Measurements from ENCODE around the gene TPH2. TPM values are rescaled to one million over a fixed set of nuclear protein-coding genes. Genes with fewer than 3 reads are reported as not detected.

The TPH2 gene
- total RNA-seq, 4 donors from 2014 or later, result not detected

DNA sequence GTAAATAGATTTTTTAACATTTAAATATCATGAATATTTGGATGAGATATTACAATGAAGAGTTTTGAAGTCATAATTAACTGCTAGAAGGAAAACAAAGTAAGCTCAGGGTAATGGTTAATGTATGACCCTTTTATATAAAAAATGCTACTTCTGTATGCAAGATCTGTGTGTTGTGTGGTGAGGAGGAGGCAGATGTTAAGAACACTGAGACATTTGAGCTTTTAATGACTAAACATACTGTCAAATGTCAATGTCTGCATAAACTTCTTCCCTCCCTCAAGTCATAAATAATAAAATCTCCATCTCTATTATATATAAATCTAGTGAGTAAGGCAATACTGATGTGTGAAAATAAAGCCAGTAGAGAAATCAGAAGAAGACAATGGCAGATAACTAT lies 1.4 kb downstream of the TPH2 start:
- ATAC-seq (ENCODE audit: low FRiP score), result no peak

DNA sequence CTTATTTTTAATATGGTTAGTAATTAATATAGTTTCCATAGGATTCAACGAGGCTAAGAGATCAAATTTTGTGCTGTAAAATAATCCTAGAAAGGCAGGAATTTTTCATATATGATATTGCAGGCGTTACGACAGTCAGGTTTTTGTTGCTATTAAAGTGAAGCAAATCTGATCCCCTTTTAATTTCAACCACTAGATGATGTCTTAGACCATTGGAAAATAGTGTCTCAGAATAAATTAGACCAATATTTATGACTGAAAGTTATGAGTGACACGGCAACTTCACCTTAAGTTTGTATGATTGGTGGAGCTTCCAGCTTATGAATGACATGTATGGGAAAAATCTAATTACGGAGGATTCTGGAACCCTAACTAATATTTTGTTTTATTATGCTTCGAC lies 2.5 kb downstream of the TPH2 start:
- TF ChIP-seq, protein P1, sequence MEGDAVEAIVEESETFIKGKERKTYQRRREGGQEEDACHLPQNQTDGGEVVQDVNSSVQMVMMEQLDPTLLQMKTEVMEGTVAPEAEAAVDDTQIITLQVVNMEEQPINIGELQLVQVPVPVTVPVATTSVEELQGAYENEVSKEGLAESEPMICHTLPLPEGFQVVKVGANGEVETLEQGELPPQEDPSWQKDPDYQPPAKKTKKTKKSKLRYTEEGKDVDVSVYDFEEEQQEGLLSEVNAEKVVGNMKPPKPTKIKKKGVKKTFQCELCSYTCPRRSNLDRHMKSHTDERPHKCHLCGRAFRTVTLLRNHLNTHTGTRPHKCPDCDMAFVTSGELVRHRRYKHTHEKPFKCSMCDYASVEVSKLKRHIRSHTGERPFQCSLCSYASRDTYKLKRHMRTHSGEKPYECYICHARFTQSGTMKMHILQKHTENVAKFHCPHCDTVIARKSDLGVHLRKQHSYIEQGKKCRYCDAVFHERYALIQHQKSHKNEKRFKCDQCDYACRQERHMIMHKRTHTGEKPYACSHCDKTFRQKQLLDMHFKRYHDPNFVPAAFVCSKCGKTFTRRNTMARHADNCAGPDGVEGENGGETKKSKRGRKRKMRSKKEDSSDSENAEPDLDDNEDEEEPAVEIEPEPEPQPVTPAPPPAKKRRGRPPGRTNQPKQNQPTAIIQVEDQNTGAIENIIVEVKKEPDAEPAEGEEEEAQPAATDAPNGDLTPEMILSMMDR (IDR thresholded peaks at IDR 0.05), result no peak
- DNase-seq (ENCODE audit: low spot score) (no peak), ATAC-seq (ENCODE audit: low FRiP score) (no peak)

More for the DNA sequence above, 1.4 kb downstream of the TPH2 start:
- no peak for DNase-seq (ENCODE audit: low spot score)
- TF ChIP-seq, protein P1 (IDR thresholded peaks at IDR 0.05), result no peak

DNA sequence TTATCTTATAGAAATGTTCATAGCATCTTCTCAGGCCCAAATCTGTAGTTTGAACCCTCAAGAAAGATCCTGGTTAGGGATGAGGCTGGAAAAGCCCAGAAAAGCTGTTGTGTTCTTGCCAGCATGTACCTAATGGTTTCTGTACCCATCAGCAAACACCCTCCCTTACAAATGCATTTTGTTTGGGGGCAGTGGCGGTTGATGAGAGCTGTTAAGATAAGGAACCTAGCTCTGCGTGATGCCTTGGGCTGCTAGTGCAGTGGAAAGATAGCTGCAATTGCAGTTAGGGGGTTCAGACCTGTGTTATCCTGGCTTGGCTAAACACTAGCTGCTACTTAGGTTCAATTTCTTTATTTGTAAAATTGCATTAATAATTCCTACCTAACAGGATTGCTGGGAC lies 3.6 kb downstream of the TPH2 start:
- TF ChIP-seq, protein P1 (IDR thresholded peaks at IDR 0.05), result no peak
- ATAC-seq (ENCODE audit: low FRiP score) (no peak), DNase-seq (ENCODE audit: low spot score) (no peak)

DNA sequence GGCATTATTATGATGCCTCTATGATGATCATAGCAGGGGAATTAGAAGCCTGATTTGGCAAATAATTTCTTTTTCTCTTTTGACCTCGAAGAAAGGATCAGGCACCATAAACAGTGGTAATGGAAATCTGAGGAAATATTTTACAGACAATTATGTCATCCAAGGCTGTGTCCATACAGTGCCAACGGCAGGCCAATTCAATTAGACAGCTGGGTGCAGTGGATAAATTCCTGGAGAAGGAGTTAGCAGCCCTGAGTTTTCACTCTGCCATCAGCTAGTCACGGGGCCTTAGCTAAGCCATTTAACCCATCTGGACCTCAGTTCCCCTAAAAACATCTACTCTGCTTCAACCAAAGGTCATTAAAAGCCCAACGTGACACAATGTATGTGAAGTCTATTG lies 4.1 kb downstream of the TPH2 start:
- no peak for ATAC-seq (ENCODE audit: low FRiP score)
- TF ChIP-seq, protein P1 (IDR thresholded peaks at IDR 0.05), result no peak
- no peak for DNase-seq (ENCODE audit: low spot score)

DNA sequence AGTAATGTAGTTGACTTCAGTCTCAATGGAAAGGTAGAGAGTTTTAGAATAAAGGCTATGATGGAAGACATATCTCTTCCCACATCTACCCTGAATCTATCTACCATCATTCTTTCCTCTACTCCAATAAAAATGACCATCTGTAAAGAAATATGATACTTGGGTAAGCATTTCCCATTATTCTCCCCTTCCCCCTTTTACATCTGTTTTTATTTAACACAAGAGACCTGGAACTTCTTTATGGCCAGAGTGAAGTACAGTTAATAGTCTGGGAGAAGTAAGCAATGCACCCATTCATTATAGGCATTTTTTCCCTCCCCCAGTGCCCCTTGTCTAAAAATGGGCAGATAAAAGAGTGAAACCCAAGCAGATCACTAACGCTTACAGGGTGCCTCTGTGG lies 6.5 kb downstream of the TPH2 start:
- TF ChIP-seq, protein P1 (IDR thresholded peaks at IDR 0.05), result no peak
- no peak for ATAC-seq (ENCODE audit: low FRiP score)

DNA sequence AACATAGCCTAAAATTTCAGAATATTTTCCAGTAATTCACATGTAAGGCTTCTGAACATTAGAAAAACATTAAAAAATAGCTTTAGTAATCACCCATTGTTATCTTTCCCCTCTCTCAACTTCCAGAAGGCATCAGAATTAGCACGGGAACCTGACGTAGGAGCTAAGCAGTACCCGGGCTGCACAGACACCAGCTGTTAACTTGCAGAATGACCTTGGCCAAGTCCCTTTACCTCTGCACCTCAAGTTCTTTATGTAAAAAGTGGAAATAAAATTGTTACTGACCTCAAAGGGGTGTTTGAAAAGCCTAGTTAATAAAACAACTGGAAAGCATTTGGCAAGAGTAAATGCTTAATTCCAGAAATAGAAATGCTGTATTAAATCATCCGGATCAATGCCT lies 7.2 kb downstream of the TPH2 start:
- ATAC-seq (ENCODE audit: low FRiP score) (no peak), DNase-seq (ENCODE audit: low spot score) (no peak)

More for the DNA sequence above, 6.5 kb downstream of the TPH2 start:
- no peak for DNase-seq (ENCODE audit: low spot score)

DNA sequence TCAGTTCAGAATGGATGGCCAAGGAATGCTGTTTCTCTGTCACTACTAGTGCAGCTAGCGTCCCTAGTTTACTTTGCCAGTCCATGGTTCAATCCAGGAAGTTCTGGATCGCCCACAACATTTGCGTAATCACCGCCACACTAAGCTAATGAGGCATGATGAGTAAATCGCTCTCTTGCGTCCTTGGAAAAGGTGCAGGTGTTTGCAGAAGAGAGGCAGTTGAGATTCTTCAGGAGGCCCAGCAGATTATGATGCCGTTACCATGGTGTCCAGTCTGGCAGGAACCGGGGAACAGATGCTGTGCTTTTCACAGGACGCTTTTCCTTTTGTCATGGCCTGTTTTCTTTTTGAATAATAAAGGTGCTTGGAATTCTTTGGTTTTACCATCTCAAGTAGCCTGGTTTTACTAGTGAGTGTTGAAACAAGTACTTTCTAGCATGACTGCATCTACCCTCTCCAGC lies 9.0 kb downstream of the TPH2 start:
- DNase-seq (ENCODE audit: low spot score) (no peak), ATAC-seq (ENCODE audit: low FRiP score) (no peak)
- TF ChIP-seq, protein P1 (IDR thresholded peaks at IDR 0.05), result no peak

More for the DNA sequence above, 7.2 kb downstream of the TPH2 start:
- TF ChIP-seq, protein P1 (IDR thresholded peaks at IDR 0.05), result no peak
